ENCODE data around the gene ZCCHC12. TPM values are rescaled to one million over a fixed set of nuclear protein-coding genes. Genes with fewer than 3 reads are reported as not detected.

ZCCHC12 gene
- total and polyA plus RNA-seq, 9 of the 15 experiments (the other 6 are each of a cell fraction or from before 2014, with no cell fraction given) = 0.07 to 0.15 TPM; not detected in 7

DNA sequence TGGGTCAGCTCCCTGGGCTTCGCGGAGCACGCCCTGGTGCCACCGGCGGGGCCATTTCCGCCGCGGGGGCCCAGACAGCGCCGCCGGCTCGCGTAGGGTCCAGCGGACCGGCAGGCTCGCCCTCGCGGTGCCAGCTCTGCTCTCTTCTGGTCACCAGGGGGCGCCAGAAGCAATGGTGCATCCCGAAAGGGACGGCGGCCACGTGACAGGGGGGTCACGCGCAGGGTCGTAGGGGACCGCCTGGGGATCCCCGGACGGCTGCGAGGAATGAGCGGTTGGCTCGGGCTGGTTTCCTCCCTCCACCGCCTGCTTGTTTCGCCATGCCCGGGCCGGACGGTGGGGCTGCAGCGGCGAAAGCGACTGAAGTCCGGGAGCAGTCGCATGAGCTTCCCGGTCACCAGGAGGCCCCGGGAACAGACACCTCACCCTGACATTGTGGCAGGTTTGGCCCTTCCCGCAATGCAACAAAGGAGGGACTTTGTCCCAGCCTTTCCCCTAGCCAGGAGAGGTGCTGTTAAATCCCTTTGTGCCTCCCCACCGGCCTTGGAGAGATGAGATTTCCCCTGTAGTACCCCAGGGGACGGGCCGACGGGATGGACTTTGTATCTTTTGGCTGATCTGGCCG is 15.8 kb downstream of the ZCCHC12 start (continued):
- no peak for TF ChIP-seq TSC22D4 (tag; IDR thresholded peaks at IDR 0.05)
- TF ChIP-seq E2F3 (CRISPR knock-in tag; IDR thresholded peaks at IDR 0.05) = no peak
- TF ChIP-seq MEF2A (IDR thresholded peaks at IDR 0.05; ENCODE audit: control insufficient read depth, low read depth, low read length) = no peak
- no peak for TF ChIP-seq KAT7 (CRISPR knock-in tag; IDR thresholded peaks at IDR 0.05; ENCODE audit: borderline replicate concordance)
- no peak for TF ChIP-seq ZEB2 (IDR thresholded peaks at IDR 0.05)
- no peak for TF ChIP-seq SNRNP70 (optimal IDR thresholded peaks at IDR 0.05; ENCODE audit: low read depth, low read length)
- TF ChIP-seq, protein P1, sequence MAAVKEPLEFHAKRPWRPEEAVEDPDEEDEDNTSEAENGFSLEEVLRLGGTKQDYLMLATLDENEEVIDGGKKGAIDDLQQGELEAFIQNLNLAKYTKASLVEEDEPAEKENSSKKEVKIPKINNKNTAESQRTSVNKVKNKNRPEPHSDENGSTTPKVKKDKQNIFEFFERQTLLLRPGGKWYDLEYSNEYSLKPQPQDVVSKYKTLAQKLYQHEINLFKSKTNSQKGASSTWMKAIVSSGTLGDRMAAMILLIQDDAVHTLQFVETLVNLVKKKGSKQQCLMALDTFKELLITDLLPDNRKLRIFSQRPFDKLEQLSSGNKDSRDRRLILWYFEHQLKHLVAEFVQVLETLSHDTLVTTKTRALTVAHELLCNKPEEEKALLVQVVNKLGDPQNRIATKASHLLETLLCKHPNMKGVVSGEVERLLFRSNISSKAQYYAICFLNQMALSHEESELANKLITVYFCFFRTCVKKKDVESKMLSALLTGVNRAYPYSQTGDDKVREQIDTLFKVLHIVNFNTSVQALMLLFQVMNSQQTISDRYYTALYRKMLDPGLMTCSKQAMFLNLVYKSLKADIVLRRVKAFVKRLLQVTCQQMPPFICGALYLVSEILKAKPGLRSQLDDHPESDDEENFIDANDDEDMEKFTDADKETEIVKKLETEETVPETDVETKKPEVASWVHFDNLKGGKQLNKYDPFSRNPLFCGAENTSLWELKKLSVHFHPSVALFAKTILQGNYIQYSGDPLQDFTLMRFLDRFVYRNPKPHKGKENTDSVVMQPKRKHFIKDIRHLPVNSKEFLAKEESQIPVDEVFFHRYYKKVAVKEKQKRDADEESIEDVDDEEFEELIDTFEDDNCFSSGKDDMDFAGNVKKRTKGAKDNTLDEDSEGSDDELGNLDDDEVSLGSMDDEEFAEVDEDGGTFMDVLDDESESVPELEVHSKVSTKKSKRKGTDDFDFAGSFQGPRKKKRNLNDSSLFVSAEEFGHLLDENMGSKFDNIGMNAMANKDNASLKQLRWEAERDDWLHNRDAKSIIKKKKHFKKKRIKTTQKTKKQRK (IDR thresholded peaks at IDR 0.05; ENCODE audit: borderline replicate concordance, low read depth, low read length) = no peak
- no peak for TF ChIP-seq FOS (IDR thresholded peaks at IDR 0.05; ENCODE audit: extremely low read depth, insufficient read length)
- TF ChIP-seq, protein P2, sequence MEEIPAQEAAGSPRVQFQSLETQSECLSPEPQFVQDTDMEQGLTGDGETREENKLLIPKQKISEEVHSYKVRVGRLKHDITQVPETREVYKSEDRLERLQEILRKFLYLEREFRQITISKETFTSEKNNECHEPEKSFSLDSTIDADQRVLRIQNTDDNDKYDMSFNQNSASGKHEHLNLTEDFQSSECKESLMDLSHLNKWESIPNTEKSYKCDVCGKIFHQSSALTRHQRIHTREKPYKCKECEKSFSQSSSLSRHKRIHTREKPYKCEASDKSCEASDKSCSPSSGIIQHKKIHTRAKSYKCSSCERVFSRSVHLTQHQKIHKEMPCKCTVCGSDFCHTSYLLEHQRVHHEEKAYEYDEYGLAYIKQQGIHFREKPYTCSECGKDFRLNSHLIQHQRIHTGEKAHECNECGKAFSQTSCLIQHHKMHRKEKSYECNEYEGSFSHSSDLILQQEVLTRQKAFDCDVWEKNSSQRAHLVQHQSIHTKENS (CRISPR knock-in tag; IDR thresholded peaks at IDR 0.05) = no peak
- no peak for TF ChIP-seq ZNF668 (CRISPR knock-in tag; IDR thresholded peaks at IDR 0.05)
- TF ChIP-seq MAZ (CRISPR knock-in tag; conservative IDR thresholded peaks at IDR 0.05 in 1 of 2, IDR thresholded peaks at IDR 0.05 in 1 of 2) = peak in 1 of 2 experiments; percentile 65; a peak in 1 of 4 replicates
- TF ChIP-seq, protein P3, sequence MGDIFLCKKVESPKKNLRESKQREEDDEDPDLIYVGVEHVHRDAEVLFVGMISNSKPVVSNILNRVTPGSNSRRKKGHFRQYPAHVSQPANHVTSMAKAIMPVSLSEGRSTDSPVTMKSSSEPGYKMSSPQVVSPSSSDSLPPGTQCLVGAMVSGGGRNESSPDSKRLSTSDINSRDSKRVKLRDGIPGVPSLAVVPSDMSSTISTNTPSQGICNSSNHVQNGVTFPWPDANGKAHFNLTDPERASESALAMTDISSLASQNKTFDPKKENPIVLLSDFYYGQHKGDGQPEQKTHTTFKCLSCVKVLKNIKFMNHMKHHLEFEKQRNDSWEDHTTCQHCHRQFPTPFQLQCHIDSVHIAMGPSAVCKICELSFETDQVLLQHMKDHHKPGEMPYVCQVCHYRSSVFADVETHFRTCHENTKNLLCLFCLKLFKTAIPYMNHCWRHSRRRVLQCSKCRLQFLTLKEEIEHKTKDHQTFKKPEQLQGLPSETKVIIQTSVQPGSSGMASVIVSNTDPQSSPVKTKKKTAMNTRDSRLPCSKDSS (IDR thresholded peaks at IDR 0.05; ENCODE audit: low read depth, partially characterized antibody) = no peak
- TF ChIP-seq PHF8 (IDR thresholded peaks at IDR 0.05; ENCODE audit: borderline replicate concordance, low read length) = no peak
- TF ChIP-seq CBFA2T2 (conservative IDR thresholded peaks at IDR 0.05) = peak; percentile 63
- no peak for TF ChIP-seq HEY1 (CRISPR knock-in tag; IDR thresholded peaks at IDR 0.05; ENCODE audit: borderline replicate concordance)
- TF ChIP-seq, protein P4, sequence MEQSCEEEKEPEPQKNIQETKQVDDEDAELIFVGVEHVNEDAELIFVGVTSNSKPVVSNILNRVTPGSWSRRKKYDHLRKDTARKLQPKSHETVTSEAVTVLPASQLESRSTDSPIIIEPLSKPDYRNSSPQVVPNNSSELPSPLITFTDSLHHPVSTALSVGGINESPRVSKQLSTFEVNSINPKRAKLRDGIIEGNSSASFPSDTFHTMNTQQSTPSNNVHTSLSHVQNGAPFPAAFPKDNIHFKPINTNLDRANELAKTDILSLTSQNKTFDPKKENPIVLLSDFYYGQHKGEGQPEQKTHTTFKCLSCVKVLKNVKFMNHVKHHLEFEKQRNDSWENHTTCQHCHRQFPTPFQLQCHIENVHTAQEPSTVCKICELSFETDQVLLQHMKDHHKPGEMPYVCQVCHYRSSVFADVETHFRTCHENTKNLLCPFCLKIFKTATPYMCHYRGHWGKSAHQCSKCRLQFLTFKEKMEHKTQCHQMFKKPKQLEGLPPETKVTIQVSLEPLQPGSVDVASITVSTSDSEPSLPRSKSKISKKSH (CRISPR knock-in tag; IDR thresholded peaks at IDR 0.05) = no peak
- no peak for TF ChIP-seq SMARCE1 (IDR thresholded peaks at IDR 0.05)
- no peak for TF ChIP-seq MYNN (IDR thresholded peaks at IDR 0.05)
- no peak for TF ChIP-seq MYNN (CRISPR knock-in tag; IDR thresholded peaks at IDR 0.05)
